Measurements from ENCODE around the gene EFS. TPM values are rescaled to one million over a fixed set of nuclear protein-coding genes. Genes with fewer than 3 reads are reported as not detected.

The EFS gene
- total and polyA plus RNA-seq, 7 donors = 0.46 to 19.9 (median 10.0) TPM

DNA sequence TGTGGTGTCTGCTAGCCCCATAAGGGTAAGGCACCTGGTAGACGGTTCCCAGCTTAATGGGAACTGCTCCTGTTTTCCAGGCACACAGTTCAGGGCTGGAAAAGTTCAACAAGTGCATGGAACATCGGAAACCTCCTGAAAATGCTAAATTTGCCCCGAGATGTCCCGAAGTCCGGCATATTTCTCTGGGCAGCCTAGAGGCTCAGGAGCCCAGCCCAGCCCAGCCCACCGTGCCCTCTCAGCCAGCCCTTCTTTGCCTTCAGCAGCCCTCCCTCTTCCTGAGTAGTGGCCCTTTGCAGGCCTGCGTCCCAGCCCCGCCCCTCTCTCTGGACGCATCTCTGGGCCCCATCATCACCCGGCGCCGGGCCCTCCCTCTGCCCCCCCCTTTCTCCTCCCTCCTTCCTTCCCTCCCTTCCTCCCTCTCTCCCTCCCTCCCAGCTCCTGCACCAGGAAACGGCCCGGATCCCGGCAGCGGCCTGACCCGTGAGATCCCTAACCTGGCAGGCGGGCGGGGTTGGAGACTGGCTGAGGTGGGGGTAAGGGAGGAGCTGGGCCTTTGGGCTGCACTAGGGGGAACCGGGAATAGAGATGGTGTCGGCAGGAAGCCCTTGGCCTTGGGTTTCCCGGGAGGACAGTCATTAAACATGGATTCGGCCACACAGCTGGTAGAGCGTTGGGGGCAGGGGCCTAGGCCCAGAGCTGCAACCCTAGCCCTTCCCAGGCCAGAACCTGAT lies 58.4 kb downstream of the EFS start, which contains the start of gene BCL2L2:
Gene BCL2L2 (plus strand): TSS at position 422 of the 734 bp plus-strand sequence. CDS start 935 bp downstream, outside the sequence.
- intact Hi-C loops (cut with DNase I) = loop anchor here (2.0 to 10.0 kb wide), 4 partner anchors 14 to 838 kb away; partner anchors contain the start of genes ACIN1, C14orf119, EMC9 and PABPN1
- peak; percentile 71 to 85 (median 85) for TF ChIP-seq POLR2AphosphoS5 (IDR thresholded peaks at IDR 0.05)
- peak in 1 of 2 donors; percentile 77 for TF ChIP-seq POLR2A (IDR thresholded peaks at IDR 0.05)
- TF ChIP-seq EP300 (IDR thresholded peaks at IDR 0.05) = no peak
- TF ChIP-seq, protein P1, sequence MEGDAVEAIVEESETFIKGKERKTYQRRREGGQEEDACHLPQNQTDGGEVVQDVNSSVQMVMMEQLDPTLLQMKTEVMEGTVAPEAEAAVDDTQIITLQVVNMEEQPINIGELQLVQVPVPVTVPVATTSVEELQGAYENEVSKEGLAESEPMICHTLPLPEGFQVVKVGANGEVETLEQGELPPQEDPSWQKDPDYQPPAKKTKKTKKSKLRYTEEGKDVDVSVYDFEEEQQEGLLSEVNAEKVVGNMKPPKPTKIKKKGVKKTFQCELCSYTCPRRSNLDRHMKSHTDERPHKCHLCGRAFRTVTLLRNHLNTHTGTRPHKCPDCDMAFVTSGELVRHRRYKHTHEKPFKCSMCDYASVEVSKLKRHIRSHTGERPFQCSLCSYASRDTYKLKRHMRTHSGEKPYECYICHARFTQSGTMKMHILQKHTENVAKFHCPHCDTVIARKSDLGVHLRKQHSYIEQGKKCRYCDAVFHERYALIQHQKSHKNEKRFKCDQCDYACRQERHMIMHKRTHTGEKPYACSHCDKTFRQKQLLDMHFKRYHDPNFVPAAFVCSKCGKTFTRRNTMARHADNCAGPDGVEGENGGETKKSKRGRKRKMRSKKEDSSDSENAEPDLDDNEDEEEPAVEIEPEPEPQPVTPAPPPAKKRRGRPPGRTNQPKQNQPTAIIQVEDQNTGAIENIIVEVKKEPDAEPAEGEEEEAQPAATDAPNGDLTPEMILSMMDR (IDR thresholded peaks at IDR 0.05) = no peak
- Histone ChIP-seq H3K27me3 (no peaks in the 10 kb centered on the region), H3K4me1 (peaks cover 0 to 54% (median 49%) of the 10 kb centered on the region in 4 donors), H3K9me3 (no peaks in the 10 kb centered on the region), H3K4me3 (peak within 1 kb of the TSS; percentile 63 to 86 (median 78)), H3K27ac (peak within 1 kb of the TSS; percentile 86 to 90 (median 88)), H3K36me3 (peaks cover 0 to 32% (median 5%) of the 10 kb centered on the region in 4 donors)
- DNase-seq = peak; percentile 97
- 2 to 5% methylated on average over 24 of the region's 24 CpGs for WGBS, 2 donors

Small RNA genes lying within 50 kb of the gene (small RNA-seq; reads per million reads assigned to genes)
- 0 reads per million in 3 donors for gene MIR208A

Other genes with a start within 250 kb of the EFS start
- gene CEBPE, start 245.9 kb downstream of the EFS start, total RNA-seq = under 1 TPM in 1 of 4 donors, not detected in 3; 0.68 TPM
- gene CEBPE, start 245.9 kb downstream of the EFS start, polyA plus RNA-seq = under 1 TPM in 1 of 3 donors, not detected in 2; 0.28 TPM
- gene SLC7A8, start 181.5 kb downstream of the EFS start, total RNA-seq = 10 to 100 TPM in 3 of 4 donors, 1 to 10 TPM in 1; 9.9 to 19.7 (median 14.1) TPM
- gene SLC7A8, start 181.5 kb downstream of the EFS start, polyA plus RNA-seq = 10 to 100 TPM in 2 of 3 donors, 1 to 10 TPM in 1; 5.5 to 24.7 (median 13.2) TPM
- gene RNF212B, start 127.2 kb downstream of the EFS start, total RNA-seq = not detected
- not detected for gene RNF212B, start 127.2 kb downstream of the EFS start, polyA plus RNA-seq
- 10 to 100 TPM in 1 of 4 donors, 1 to 10 TPM in 3; 5.4 to 10.5 (median 6.1) TPM for gene HOMEZ, start 79.0 kb downstream of the EFS start, total RNA-seq
- gene HOMEZ, start 79.0 kb downstream of the EFS start, polyA plus RNA-seq = 10 to 100 TPM in 1 of 3 donors, 1 to 10 TPM in 2; 6.0 to 12.0 (median 6.5) TPM
- gene PPP1R3E, start 62.3 kb downstream of the EFS start, total RNA-seq = 10 to 100 TPM in 1 of 4 donors, 1 to 10 TPM in 3; 4.5 to 10.7 (median 8.9) TPM
- 10 to 100 TPM in 1 of 3 donors, 1 to 10 TPM in 2; 2.5 to 12.9 (median 3.6) TPM for gene PPP1R3E, start 62.3 kb downstream of the EFS start, polyA plus RNA-seq
- 100 to 1,000 TPM in 2 of 4 donors, 10 to 100 TPM in 2; 75.9 to 118 (median 101) TPM for gene BCL2L2, start 58.3 kb downstream of the EFS start, total RNA-seq
- 10 to 100 TPM; 57.0 to 63.3 (median 61.9) TPM for gene BCL2L2, start 58.3 kb downstream of the EFS start, polyA plus RNA-seq
- gene PABPN1, start 43.7 kb downstream of the EFS start, total RNA-seq = 10 to 100 TPM; 38.3 to 71.5 (median 48.3) TPM
- 100 to 1,000 TPM in 1 of 3 donors, 10 to 100 TPM in 2; 69.1 to 137 (median 76.3) TPM for gene PABPN1, start 43.7 kb downstream of the EFS start, polyA plus RNA-seq
- gene SLC22A17, start 12.3 kb downstream of the EFS start, total RNA-seq = 10 to 100 TPM; 18.1 to 38.8 (median 26.3) TPM
- 10 to 100 TPM in 1 of 3 donors, under 1 TPM in 2; 0.60 to 10.6 (median 0.92) TPM for gene SLC22A17, start 12.3 kb downstream of the EFS start, polyA plus RNA-seq
- not detected for gene IL25, start 7.6 kb upstream of the EFS start, total RNA-seq
- gene IL25, start 7.6 kb upstream of the EFS start, polyA plus RNA-seq = not detected
- 1 to 10 TPM; 1.8 to 4.6 (median 3.8) TPM for gene CMTM5, start 11.9 kb upstream of the EFS start, total RNA-seq
- 1 to 10 TPM in 1 of 3 donors, not detected in 2; 1.2 TPM for gene CMTM5, start 11.9 kb upstream of the EFS start, polyA plus RNA-seq
- not detected for gene MYH6, start 43.1 kb upstream of the EFS start, total RNA-seq
- gene MYH6, start 43.1 kb upstream of the EFS start, polyA plus RNA-seq = 1 to 10 TPM; 1.5 to 4.9 (median 3.0) TPM
- under 1 TPM in 2 of 4 donors, not detected in 2; under 0.01 to 0.14 TPM for gene MYH7, start 70.5 kb upstream of the EFS start, total RNA-seq
- gene MYH7, start 70.5 kb upstream of the EFS start, polyA plus RNA-seq = 10 to 100 TPM in 1 of 3 donors, 1 to 10 TPM in 1, under 1 TPM in 1; 0.28 to 11.6 (median 3.6) TPM
- gene NGDN, start 104.5 kb upstream of the EFS start, total RNA-seq = 10 to 100 TPM; 23.3 to 46.2 (median 42.7) TPM
- 10 to 100 TPM; 28.2 to 39.6 (median 28.7) TPM for gene NGDN, start 104.5 kb upstream of the EFS start, polyA plus RNA-seq
- gene ZFHX2, start 186.6 kb upstream of the EFS start, total RNA-seq = 1 to 10 TPM in 2 of 4 donors, under 1 TPM in 2; 0.33 to 1.9 (median 0.98) TPM
- under 1 TPM in 2 of 3 donors, not detected in 1; under 0.01 to 0.57 TPM for gene ZFHX2, start 186.6 kb upstream of the EFS start, polyA plus RNA-seq
- gene THTPA, start 191.1 kb upstream of the EFS start, total RNA-seq = 10 to 100 TPM in 3 of 4 donors, 1 to 10 TPM in 1; 8.9 to 30.6 (median 19.4) TPM
- 10 to 100 TPM; 19.2 to 35.4 (median 22.0) TPM for gene THTPA, start 191.1 kb upstream of the EFS start, polyA plus RNA-seq
- gene AP1G2, start 202.6 kb upstream of the EFS start, total RNA-seq = 10 to 100 TPM; 16.4 to 37.1 (median 26.3) TPM
- gene AP1G2, start 202.6 kb upstream of the EFS start, polyA plus RNA-seq = 100 to 1,000 TPM in 1 of 3 donors, 10 to 100 TPM in 2; 33.0 to 124 (median 41.6) TPM
- 1 to 10 TPM in 3 of 4 donors, under 1 TPM in 1; 0.82 to 3.0 (median 2.1) TPM for gene JPH4, start 213.6 kb upstream of the EFS start, total RNA-seq
- 1 to 10 TPM in 1 of 3 donors, under 1 TPM in 1, not detected in 1; 0.60 to 1.5 TPM for gene JPH4, start 213.6 kb upstream of the EFS start, polyA plus RNA-seq

Data from sigmoid colon (tissue), 7 donors.